ENCODE data around the gene ARL10. TPM values are rescaled to one million over a fixed set of nuclear protein-coding genes. Genes with fewer than 3 reads are reported as not detected.

ARL10 gene
- total RNA-seq, 8 experiments from 2014 or later: 3.6 to 24.0 (median 15.4) TPM

GRCh38 chr5:176369934-176370711 lies 4.8 kb downstream of the ARL10 start:
- no peak for ATAC-seq (replicated peaks in 6 of 8)
- Histone ChIP-seq H3K27ac (no peak overlapping the region), H3K4me1 (replicated peaks in 1 of 2) (peaks cover 4 to 6% of the 10 kb centered on the region in 2 donors), H3K4me3 (no peak overlapping the region)
- in situ Hi-C loops (cut with MboI; ENCODE audit: low pct_unique_long_range_greater_than_20kb in 2 of 9, low sequenced_read_pairs in 9 of 9, unreplicated experiment in 9 of 9): no loop called here
- 76 to 100% (median 99%) methylated on average over 1 to 5 of the region's 8 CpGs for WGBS, 10 experiments

- WGBS, 10 experiments: 60 to 100% (median 90%) methylated on average over 1 to 9 of the region's 13 CpGs; no CpG with 5 or more reads in 5 of the 10 experiments
- Histone ChIP-seq H3K4me1 (replicated peaks in 1 of 2) (no peaks in the 10 kb centered on the region), H3K4me3 (no peak overlapping the region), H3K27ac (no peak overlapping the region)
- in situ Hi-C loops (cut with MboI; ENCODE audit: low pct_unique_long_range_greater_than_20kb in 2 of 9, low sequenced_read_pairs in 9 of 9, unreplicated experiment in 9 of 9): no loop called here
- peak in 4 of 8 experiments; percentile 12 to 65 (median 44) for ATAC-seq (replicated peaks in 6 of 8)
Observed at GRCh38 chr5:176371621-176372539, 6.6 kb downstream of the ARL10 start.

DNA sequence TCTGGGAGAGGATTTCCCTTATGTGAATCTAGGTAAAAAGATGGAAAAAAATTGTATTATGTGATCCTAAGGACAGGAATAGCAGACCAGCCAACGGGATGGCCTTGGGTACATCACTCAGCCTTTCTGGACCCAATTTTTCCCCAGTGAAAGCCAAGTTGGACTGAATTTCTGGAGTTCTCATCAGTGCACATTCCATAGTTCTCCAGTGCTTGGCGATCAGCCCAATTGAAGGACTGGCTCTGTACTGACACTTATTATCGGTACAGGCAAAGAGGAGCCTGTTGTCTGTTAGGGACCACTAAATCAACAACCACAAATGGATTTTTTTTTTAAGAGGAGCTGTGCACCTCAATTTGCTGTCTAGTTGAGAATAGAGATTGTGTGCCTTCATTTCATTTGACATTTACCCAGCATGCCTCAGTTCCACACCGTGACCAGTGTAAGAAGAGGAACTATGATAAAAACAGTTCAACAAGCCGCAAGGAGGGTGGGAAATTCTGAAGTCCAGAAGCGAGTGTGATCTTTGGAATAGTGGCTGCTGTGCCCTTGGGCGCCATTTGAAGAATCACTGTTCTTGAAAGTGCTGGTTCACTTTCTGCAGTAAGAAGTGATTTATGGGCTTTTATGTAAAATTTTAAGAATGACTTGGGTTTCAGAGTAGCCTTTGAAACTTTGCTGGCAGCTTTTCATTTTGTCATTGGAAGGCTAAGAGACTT lies 8.0 kb downstream of the ARL10 start:
- no peaks in the 10 kb centered on the region for H3K4me1 ChIP-seq (replicated peaks in 1 of 2)
- ATAC-seq (replicated peaks in 6 of 8): peak in 1 of 8 experiments; percentile 52
- no peak overlapping the region for H3K27ac ChIP-seq
- in situ Hi-C loops (cut with MboI; ENCODE audit: low pct_unique_long_range_greater_than_20kb in 2 of 9, low sequenced_read_pairs in 9 of 9, unreplicated experiment in 9 of 9): no loop called here
- no peak overlapping the region for H3K4me3 ChIP-seq
- WGBS, 10 experiments: 57 to 100% (median 93%) methylated on average over 2 to 7 of the region's 7 CpGs

GRCh38 chr5:176379881-176380280 lies 14.6 kb downstream of the ARL10 start:
- ATAC-seq (replicated peaks in 6 of 8): no peak
- H3K27ac ChIP-seq: no peak overlapping the region
- H3K4me3 ChIP-seq: no peak overlapping the region
- in situ Hi-C loops (cut with MboI; ENCODE audit: low pct_unique_long_range_greater_than_20kb in 2 of 9, low sequenced_read_pairs in 9 of 9, unreplicated experiment in 9 of 9): no loop called here
- 55 to 100% (median 92%) methylated on average over 1 to 3 of the region's 3 CpGs for WGBS, 10 experiments
- no peaks in the 10 kb centered on the region for H3K4me1 ChIP-seq (replicated peaks in 1 of 2)

DNA sequence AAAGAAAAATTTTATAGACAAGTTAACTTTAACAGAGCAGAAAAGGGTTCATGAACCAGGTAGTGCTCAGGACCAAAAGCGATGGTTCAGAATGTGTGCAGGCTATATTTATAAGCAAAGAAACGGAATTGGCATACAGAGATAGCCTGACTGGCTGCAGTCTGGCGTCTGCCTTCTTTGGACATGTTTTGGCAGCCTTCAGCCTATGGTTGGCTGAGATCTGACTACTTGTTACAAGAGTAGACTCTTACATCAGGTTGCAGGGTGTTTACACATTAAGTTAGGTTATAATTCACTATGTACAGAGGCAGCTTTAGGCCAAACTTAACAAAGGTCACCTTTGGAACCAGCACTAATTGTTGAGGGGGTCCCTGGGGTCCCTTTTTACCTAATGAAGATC lies 16.1 kb downstream of the ARL10 start:
- in situ Hi-C loops (cut with MboI; ENCODE audit: low pct_unique_long_range_greater_than_20kb in 2 of 9, low sequenced_read_pairs in 9 of 9, unreplicated experiment in 9 of 9): no loop called here
- ATAC-seq (replicated peaks in 6 of 8): no peak
- H3K4me3 ChIP-seq: no peak overlapping the region
- no peak overlapping the region for H3K27ac ChIP-seq
- no peaks in the 10 kb centered on the region for H3K4me1 ChIP-seq (replicated peaks in 1 of 2)
- WGBS, 10 experiments: 83 to 100% (median 97%) methylated on average over 1 to 3 of the region's 3 CpGs; no CpG with 5 or more reads in 2 of the 10 experiments

DNA sequence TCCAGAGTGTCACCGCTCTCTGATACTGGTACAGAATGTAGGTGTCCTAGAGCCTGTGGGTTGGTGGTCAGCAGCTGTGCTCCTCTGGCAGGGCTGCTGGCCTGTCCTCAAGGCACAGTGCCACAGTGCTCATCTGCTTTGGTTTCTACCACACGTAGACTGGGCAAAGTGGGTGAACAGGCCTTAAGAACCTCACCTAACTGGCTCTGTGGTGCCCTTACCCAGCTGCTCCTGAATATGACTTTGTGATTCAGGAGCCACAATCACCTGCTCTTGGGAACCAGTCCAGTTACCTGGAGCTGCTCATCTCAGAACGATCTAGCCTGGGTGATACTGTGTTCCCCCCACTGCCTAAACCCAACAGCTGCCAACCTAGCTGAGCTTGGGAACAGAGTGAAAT lies 16.7 kb downstream of the ARL10 start:
- peaks cover 2 to 5% of the 10 kb centered on the region in 2 donors for H3K4me1 ChIP-seq (replicated peaks in 1 of 2)
- 67 to 100% (median 98%) methylated on average over 1 to 3 of the region's 3 CpGs; no CpG with 5 or more reads in 4 of the 10 experiments for WGBS, 10 experiments
- no peak for ATAC-seq (replicated peaks in 6 of 8)

DNA sequence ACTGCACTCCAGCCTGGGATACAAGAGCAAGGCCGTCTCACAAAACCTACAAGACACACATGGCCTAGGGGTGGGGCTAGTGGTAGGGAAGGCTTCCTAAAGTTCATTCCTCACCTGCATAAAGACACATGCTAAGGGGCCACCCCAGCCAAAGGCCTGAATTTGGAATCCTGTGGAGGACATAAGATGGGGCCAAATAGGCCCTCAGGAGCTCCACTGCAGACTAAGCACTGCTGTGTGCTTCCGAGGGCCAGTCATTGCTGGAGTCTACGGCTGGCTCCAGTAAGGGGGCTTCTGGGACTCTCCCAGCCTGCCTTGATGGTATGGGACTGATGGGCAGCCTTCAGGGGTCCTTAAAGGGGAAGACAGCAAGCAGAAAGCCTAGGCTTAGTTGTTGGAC lies 17.4 kb downstream of the ARL10 start:
- H3K4me3 ChIP-seq: no peak overlapping the region
- H3K27ac ChIP-seq: no peak overlapping the region
- 17 to 100% (median 93%) methylated on average over 1 to 2 of the region's 3 CpGs; no CpG with 5 or more reads in 5 of the 10 experiments for WGBS, 10 experiments
- H3K4me1 ChIP-seq (replicated peaks in 1 of 2): peaks cover 9 to 10% of the 10 kb centered on the region in 2 donors
- in situ Hi-C loops (cut with MboI; ENCODE audit: low pct_unique_long_range_greater_than_20kb in 2 of 9, low sequenced_read_pairs in 9 of 9, unreplicated experiment in 9 of 9): no loop called here
- ATAC-seq (replicated peaks in 6 of 8): no peak

More for the DNA sequence above, 16.7 kb downstream of the ARL10 start:
- no peak overlapping the region for H3K4me3 ChIP-seq
- H3K27ac ChIP-seq: no peak overlapping the region
- in situ Hi-C loops (cut with MboI; ENCODE audit: low pct_unique_long_range_greater_than_20kb in 2 of 9, low sequenced_read_pairs in 9 of 9, unreplicated experiment in 9 of 9): no loop called here

GRCh38 chr5:176383248-176383905 lies 18.1 kb downstream of the ARL10 start:
- H3K27ac ChIP-seq: no peak overlapping the region
- ATAC-seq (replicated peaks in 6 of 8): no peak
- H3K4me3 ChIP-seq: no peak overlapping the region
- 80 to 100% (median 95%) methylated on average over 1 to 10 of the region's 15 CpGs; no CpG with 5 or more reads in 1 of the 10 experiments for WGBS, 10 experiments
- in situ Hi-C loops (cut with MboI; ENCODE audit: low pct_unique_long_range_greater_than_20kb in 2 of 9, low sequenced_read_pairs in 9 of 9, unreplicated experiment in 9 of 9): no loop called here
- peaks cover 9 to 10% of the 10 kb centered on the region in 2 donors for H3K4me1 ChIP-seq (replicated peaks in 1 of 2)

DNA sequence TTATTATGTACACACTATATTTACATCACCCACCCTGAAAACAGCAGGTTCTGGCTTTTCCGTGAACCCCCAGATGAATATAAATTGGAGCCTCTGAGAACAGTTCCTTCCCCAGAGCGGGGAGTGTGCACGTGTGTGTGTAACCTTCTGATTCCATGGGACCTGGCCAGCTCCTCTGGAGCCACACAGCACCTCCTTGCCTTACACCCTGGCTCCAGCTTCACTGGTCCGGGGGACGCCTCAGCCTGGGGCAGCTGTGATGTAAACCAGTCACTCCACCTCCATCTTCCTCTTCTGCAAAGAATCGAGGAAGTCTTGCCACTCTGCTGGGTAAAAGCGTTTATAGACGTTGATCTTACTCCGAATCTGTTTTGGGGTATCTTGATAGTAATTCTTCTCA lies 18.7 kb downstream of the ARL10 start:
- no peak for ATAC-seq (replicated peaks in 6 of 8)
- WGBS, 10 experiments: 87 to 100% (median 90%) methylated on average over 1 to 6 of the region's 9 CpGs; no CpG with 5 or more reads in 5 of the 10 experiments
- H3K4me1 ChIP-seq (replicated peaks in 1 of 2): peaks cover 9 to 10% of the 10 kb centered on the region in 2 donors
- no peak overlapping the region for H3K4me3 ChIP-seq
- no peak overlapping the region for H3K27ac ChIP-seq
- in situ Hi-C loops (cut with MboI; ENCODE audit: low pct_unique_long_range_greater_than_20kb in 2 of 9, low sequenced_read_pairs in 9 of 9, unreplicated experiment in 9 of 9): no loop called here

- H3K4me1 ChIP-seq (replicated peaks in 1 of 2): peaks cover 9 to 10% of the 10 kb centered on the region in 2 donors
- no peak overlapping the region for H3K4me3 ChIP-seq
- no peak overlapping the region for H3K27ac ChIP-seq
- WGBS, 10 experiments: 80 to 100% (median 100%) methylated on average over 1 to 6 of the region's 8 CpGs; no CpG with 5 or more reads in 5 of the 10 experiments
- in situ Hi-C loops (cut with MboI; ENCODE audit: low pct_unique_long_range_greater_than_20kb in 2 of 9, low sequenced_read_pairs in 9 of 9, unreplicated experiment in 9 of 9): no loop called here
- no peak for ATAC-seq (replicated peaks in 6 of 8)
Observed at GRCh38 chr5:176384366-176384930, 19.2 kb downstream of the ARL10 start.

- ATAC-seq (replicated peaks in 6 of 8): no peak
- in situ Hi-C loops (cut with MboI; ENCODE audit: low pct_unique_long_range_greater_than_20kb in 2 of 9, low sequenced_read_pairs in 9 of 9, unreplicated experiment in 9 of 9): no loop called here
- 83 to 100% (median 93%) methylated on average over 3 to 10 of the region's 12 CpGs; no CpG with 5 or more reads in 3 of the 10 experiments for WGBS, 10 experiments
- H3K27ac ChIP-seq: no peak overlapping the region
- peaks cover 14 to 16% of the 10 kb centered on the region in 2 donors for H3K4me1 ChIP-seq (replicated peaks in 1 of 2)
- H3K4me3 ChIP-seq: no peak overlapping the region
Observed at GRCh38 chr5:176384991-176385390, 19.7 kb downstream of the ARL10 start.

DNA sequence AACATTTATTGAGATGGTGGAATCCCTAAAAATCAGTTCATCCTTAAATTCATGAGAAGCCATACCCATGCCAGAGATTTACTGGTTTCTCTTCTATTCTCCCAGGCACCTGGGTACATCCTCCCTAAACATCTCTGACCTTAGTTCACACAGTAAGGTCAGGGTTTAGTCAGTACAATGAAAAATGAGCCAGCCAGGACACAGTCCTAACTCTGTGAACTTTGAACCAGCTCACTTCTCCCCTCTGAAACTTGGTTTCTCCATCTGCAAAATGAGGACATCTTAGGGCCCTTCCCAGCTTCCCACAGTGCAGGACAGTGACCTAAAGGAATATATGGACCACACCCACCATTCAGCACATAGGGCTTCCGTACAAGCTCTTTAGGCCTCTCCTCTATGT lies 21.2 kb downstream of the ARL10 start:
- in situ Hi-C loops (cut with MboI; ENCODE audit: low pct_unique_long_range_greater_than_20kb in 2 of 9, low sequenced_read_pairs in 9 of 9, unreplicated experiment in 9 of 9): no loop called here
- no peak for ATAC-seq (replicated peaks in 6 of 8)
- H3K4me1 ChIP-seq (replicated peaks in 1 of 2): peaks cover 16 to 17% of the 10 kb centered on the region in 2 donors
- no peak overlapping the region for H3K27ac ChIP-seq
- no peak overlapping the region for H3K4me3 ChIP-seq
- 13 to 100% (median 77%) methylated on average over 1 of the region's 1 CpG; no CpG with 5 or more reads in 6 of the 10 experiments for WGBS, 10 experiments

All from motor neuron (in vitro differentiated cells).